HG03520 (cell line): ENCODE results near the gene CCN5.

Source experiments
- ATAC-seq: cut with Tn5 transposase; IDR thresholded peaks from one replicate; pipeline ENCODE4 v1.9.1; 2021; ENCODE audit warnings: mild to moderate bottlenecking, moderate library complexity; ENCODE audit not compliant: unreplicated experiment

CCN5 gene

GRCh38 chr20:44715499-44716308 is 535 bp downstream of the CCN5 start:
- ATAC-seq: no peak

GRCh38 chr20:44716309-44717106 is 1.3 kb downstream of the CCN5 start:
- ATAC-seq: no peak

GRCh38 chr20:44717986-44718385 is 2.8 kb downstream of the CCN5 start:
- ATAC-seq: no peak

GRCh38 chr20:44719841-44720240 is 4.7 kb downstream of the CCN5 start:
- no peak for ATAC-seq

GRCh38 chr20:44720621-44720996 is 5.4 kb downstream of the CCN5 start:
- no peak for ATAC-seq

GRCh38 chr20:44720997-44721784 is 6.0 kb downstream of the CCN5 start:
- no peak for ATAC-seq

- ATAC-seq: no peak
Observed at GRCh38 chr20:44721785-44722054, 6.6 kb downstream of the CCN5 start.

GRCh38 chr20:44722990-44723389 is 7.8 kb downstream of the CCN5 start:
- ATAC-seq: no peak

GRCh38 chr20:44723391-44723790 is 8.2 kb downstream of the CCN5 start:
- ATAC-seq: no peak

- ATAC-seq: no peak
Observed at GRCh38 chr20:44723798-44724362, 8.7 kb downstream of the CCN5 start.

GRCh38 chr20:44724423-44725091 is 9.4 kb downstream of the CCN5 start:
- ATAC-seq: no peak

GRCh38 chr20:44725837-44726236 is 10.7 kb downstream of the CCN5 start:
- no peak for ATAC-seq

GRCh38 chr20:44727039-44727438 is 11.9 kb downstream of the CCN5 start:
- ATAC-seq: no peak

GRCh38 chr20:44727651-44728050 is 12.5 kb downstream of the CCN5 start:
- ATAC-seq: no peak

- ATAC-seq: no peak
Observed at GRCh38 chr20:44728801-44729443, 13.8 kb downstream of the CCN5 start.

- no peak for ATAC-seq
Observed at GRCh38 chr20:44730441-44730840, 15.3 kb downstream of the CCN5 start.

GRCh38 chr20:44731657-44732056 is 16.5 kb downstream of the CCN5 start:
- ATAC-seq: no peak

GRCh38 chr20:44732327-44732726 is 17.2 kb downstream of the CCN5 start:
- no peak for ATAC-seq

- no peak for ATAC-seq
Observed at GRCh38 chr20:44733341-44734069, 18.3 kb downstream of the CCN5 start.

- ATAC-seq: no peak
Observed at GRCh38 chr20:44734938-44735337, 19.8 kb downstream of the CCN5 start.
